Caki2 (cell line): ENCODE data around the gene CCDC175. TPM values are rescaled to one million over a fixed set of nuclear protein-coding genes. Genes with fewer than 3 reads are reported as not detected.

Source experiments
- DNase-seq: peaks from one replicate; pipeline ENCODE4 v3.0.0-alpha.2; 2015; ENCODE audit warnings: low read depth
- in situ Hi-C: cut with HindIII; loops from 2 replicates; pipeline ENCODE4 v1.10.0; 2016; ENCODE audit warnings: low sequenced_read_pairs, low pct_unique_long_range_greater_than_20kb, mixed read lengths
- total RNA-seq: library from RNA; depleted of rRNA; stranded (reverse); fragments of >200 nt; shearing (Covaris generic); gene quantifications from 2 replicates; pipeline ENCODE4 v1.2.3, GENCODE V29; 2014; ENCODE audit warnings: low replicate concordance; rRNA removed

The CCDC175 gene
- total RNA-seq, 1 experiment from 2014 or later = not detected

- in situ Hi-C loops = no loop called here
- DNase-seq = no peak
Measured at GRCh38 chr14:59458486-59458885, 118.1 kb downstream of the CCDC175 start.

GRCh38 chr14:59455411-59455810 lies 121.2 kb downstream of the CCDC175 start:
- DNase-seq = no peak

More at GRCh38 chr14:59455411-59455810, 121.2 kb downstream of the CCDC175 start:
- in situ Hi-C loops = no loop called here

Other genes starting within 250 kb of the CCDC175 start
- 0.71 TPM in 1 of 2 replicates, not detected in the other for gene GPR135, start 111.4 kb downstream of the CCDC175 start, total RNA-seq
- gene L3HYPDH, start 92.4 kb downstream of the CCDC175 start, total RNA-seq = 42.2 and 60.6 TPM in 2 replicates
- gene JKAMP, start 92.3 kb downstream of the CCDC175 start, total RNA-seq = 64.1 and 119 TPM in 2 replicates